HG03521 (cell line): ENCODE data around the gene RNF121.
"Not testable (repeated sequence)": the region's sequence is repeated elsewhere in the genome, so short reads cannot be mapped to it uniquely, and the experiment has no call there.

ENCODE experiments used
- ATAC-seq: cut with Tn5 transposase; IDR thresholded peaks from one replicate; pipeline ENCODE4 v1.9.1; 2021; ENCODE audit warnings: mild to moderate bottlenecking, moderate library complexity; ENCODE audit not compliant: unreplicated experiment

RNF121 gene

GRCh38 chr11:71928737-71929443 lies at the start of gene RNF121:
Gene RNF121, plus strand, starts transcription at chr11:71929046. Its CDS starts 16 bp downstream, at chr11:71929062.
- ATAC-seq = peak; percentile 74

- ATAC-seq = not testable (repeated sequence)
These were observed 43.0 kb upstream of the RNF121 start for GRCh38 chr11:71885806-71886205.

- not testable (repeated sequence) for ATAC-seq
These were observed 40.4 kb upstream of the RNF121 start for GRCh38 chr11:71888335-71889010.

- not testable (repeated sequence) for ATAC-seq
These were observed 39.5 kb upstream of the RNF121 start for GRCh38 chr11:71889181-71889872.

- ATAC-seq = no peak
These were observed 32.9 kb upstream of the RNF121 start for GRCh38 chr11:71895961-71896360.

GRCh38 chr11:71901137-71901536 lies 27.7 kb upstream of the RNF121 start:
- not testable (repeated sequence) for ATAC-seq

- ATAC-seq = no peak
These were observed 20.6 kb upstream of the RNF121 start for GRCh38 chr11:71908218-71908617.

- ATAC-seq = not testable (repeated sequence)
These were observed 18.1 kb upstream of the RNF121 start for GRCh38 chr11:71910775-71911174.

- not testable (repeated sequence) for ATAC-seq
These were observed 17.4 kb upstream of the RNF121 start for GRCh38 chr11:71911321-71911985.

GRCh38 chr11:71911986-71912340 lies 16.9 kb upstream of the RNF121 start:
- ATAC-seq = not testable (repeated sequence)

- no peak for ATAC-seq
These were observed 14.9 kb upstream of the RNF121 start for GRCh38 chr11:71913756-71914526.

GRCh38 chr11:71914617-71915189 lies 14.1 kb upstream of the RNF121 start:
- no peak for ATAC-seq

- ATAC-seq = no peak
These were observed 11.2 kb upstream of the RNF121 start for GRCh38 chr11:71917646-71918140.

- ATAC-seq = peak; percentile 64
These were observed 768 bp upstream of the RNF121 start, which contains the start of gene XNDC1N for GRCh38 chr11:71927820-71928736. Gene XNDC1N, minus strand, starts transcription at chr11:71928594. Its CDS starts 5,241 bp downstream, at chr11:71923353.

GRCh38 chr11:71929491-71929890 lies 645 bp downstream of the RNF121 start:
- ATAC-seq = no peak

- no peak for ATAC-seq
These were observed 1.9 kb downstream of the RNF121 start for GRCh38 chr11:71930556-71931244.

GRCh38 chr11:71931245-71931602 lies 2.4 kb downstream of the RNF121 start:
- ATAC-seq = no peak
